HEK293 (cell line): ENCODE measurements around the gene CMTR2.

Experiments used
- CTCF ChIA-PET: fragments of 350-600 bp; formaldehyde crosslinking; extraction: SDS; loops from one replicate; lab custom pipeline; 2021; ENCODE audit warnings: antibody characterized with exemption; lab: Yijun Ruan, JAX
- POLR2A ChIA-PET: fragments of 300-600 bp; formaldehyde crosslinking; extraction: SDS; loops from one replicate; lab custom pipeline; 2020; ENCODE audit warnings: antibody characterized with exemption, inconsistent platforms; lab: Yijun Ruan, JAX
- H3K27ac ChIP-seq: fragments of 200-500 bp; sonication (Bioruptor generic); 2 replicates; pipeline ENCODE4 v1.5.1; 2014; ENCODE audit warnings: low read depth, low read length, control low read depth, inconsistent platforms; ENCODE audit errors: extremely low read depth
- H3K36me3 ChIP-seq, 2 experiments: fragments of 200-500 bp in 1 of 2; sonication (Bioruptor generic) in 1 of 2; 1 replicate in 1 of 2; 2 replicates in 1 of 2; pipeline ENCODE4 v1.5.1; 2014 to 2017; ENCODE audit warnings: inconsistent platforms in 2 of 2, low read length in 2 of 2; ENCODE audit not compliant: control insufficient read depth in 2 of 2, insufficient read depth in 1 of 2
- H3K4me1 ChIP-seq: fragments of 200-500 bp; sonication (Bioruptor generic); 2 replicates; pipeline ENCODE4 v1.5.1; 2014; ENCODE audit warnings: mild to moderate bottlenecking, low read length, inconsistent platforms; ENCODE audit not compliant: control insufficient read depth, insufficient read depth
- H3K4me3 ChIP-seq: 2 replicates; pipeline ENCODE4 v1.5.1; 2011; ENCODE audit warnings: low read depth, mild to moderate bottlenecking, control low read depth, low read length, moderate library complexity
- H3K9me3 ChIP-seq: fragments of 200-500 bp; sonication (Bioruptor generic); 2 replicates; pipeline ENCODE4 v1.5.1; 2014; ENCODE audit warnings: low read depth, low read length, inconsistent platforms; ENCODE audit not compliant: control insufficient read depth, insufficient read depth
- BCL11B ChIP-seq: fragments of 450-650 bp; formaldehyde crosslinking; IDR thresholded peaks from 2 replicates; pipeline ENCODE4 v1.5.1; 2016; ENCODE audit warnings: low read depth, missing biosample characterization, missing genetic modification characterization
- GFI1B ChIP-seq: fragments of 450-650 bp; formaldehyde crosslinking; IDR thresholded peaks from 2 replicates; pipeline ENCODE4 v1.5.1; 2016; ENCODE audit warnings: missing biosample characterization, missing genetic modification characterization
- IKZF3 ChIP-seq: fragments of 450-650 bp; IDR thresholded peaks from 2 replicates; pipeline ENCODE4 v1.5.0; 2018; ENCODE audit warnings: missing biosample characterization, mild to moderate bottlenecking, missing genetic modification characterization, moderate library complexity
- KLF9 ChIP-seq: fragments of 450-650 bp; formaldehyde crosslinking; IDR thresholded peaks from 2 replicates; pipeline ENCODE4 v1.5.1; 2016; ENCODE audit warnings: missing biosample characterization, missing genetic modification characterization, low read depth
- SCRT1 ChIP-seq: fragments of 450-650 bp; formaldehyde crosslinking; IDR thresholded peaks from 2 replicates; pipeline ENCODE4 v1.5.1; 2016; ENCODE audit warnings: missing biosample characterization, missing genetic modification characterization, borderline replicate concordance
- YY1 ChIP-seq: fragments of 450-650 bp; formaldehyde crosslinking; IDR thresholded peaks from 2 replicates; pipeline ENCODE4 v1.5.1; 2018; ENCODE audit warnings: missing biosample characterization, missing genetic modification characterization
- ZBTB17 ChIP-seq: fragments of 450-650 bp; formaldehyde crosslinking; IDR thresholded peaks from 2 replicates; pipeline ENCODE4 v1.5.1; 2016; ENCODE audit warnings: missing biosample characterization, missing genetic modification characterization
- ZFP37 ChIP-seq: fragments of 450-650 bp; formaldehyde crosslinking; IDR thresholded peaks from 2 replicates; pipeline ENCODE4 v1.5.1; 2016; ENCODE audit warnings: missing biosample characterization, missing genetic modification characterization
- ZIC2 ChIP-seq: fragments of 450-650 bp; formaldehyde crosslinking; IDR thresholded peaks from 2 replicates; pipeline ENCODE4 v1.5.1; 2016; ENCODE audit warnings: missing biosample characterization, missing genetic modification characterization
- ZNF146 ChIP-seq: fragments of 450-650 bp; formaldehyde crosslinking; IDR thresholded peaks from 2 replicates; pipeline ENCODE4 v1.5.1; 2016; ENCODE audit warnings: missing biosample characterization, missing genetic modification characterization
- ZNF157 ChIP-seq: fragments of 450-650 bp; formaldehyde crosslinking; IDR thresholded peaks from 2 replicates; pipeline ENCODE4 v1.5.1; 2016; ENCODE audit warnings: missing biosample characterization, missing genetic modification characterization
- ZNF211 ChIP-seq: fragments of 450-650 bp; formaldehyde crosslinking; IDR thresholded peaks from 2 replicates; pipeline ENCODE4 v1.5.1; 2016; ENCODE audit warnings: low read depth, missing biosample characterization, missing genetic modification characterization
- ZNF266 ChIP-seq: fragments of 450-650 bp; formaldehyde crosslinking; IDR thresholded peaks from 2 replicates; pipeline ENCODE4 v1.5.1; 2016; ENCODE audit warnings: missing biosample characterization, missing genetic modification characterization, low read depth
- ZNF354C ChIP-seq: fragments of 450-650 bp; formaldehyde crosslinking; IDR thresholded peaks from 2 replicates; pipeline ENCODE4 v1.5.1; 2016; ENCODE audit warnings: missing biosample characterization, missing genetic modification characterization, low read depth, borderline replicate concordance
- ZNF404 ChIP-seq: fragments of 450-650 bp; formaldehyde crosslinking; IDR thresholded peaks from 2 replicates; pipeline ENCODE4 v1.5.1; 2017; ENCODE audit warnings: missing biosample characterization, missing genetic modification characterization
- ZNF596 ChIP-seq: fragments of 450-650 bp; IDR thresholded peaks from 2 replicates; pipeline ENCODE4 v1.5.0; 2018; ENCODE audit warnings: missing biosample characterization, mild to moderate bottlenecking, missing genetic modification characterization, moderate library complexity
- ZNF600 ChIP-seq: fragments of 450-650 bp; formaldehyde crosslinking; IDR thresholded peaks from 2 replicates; pipeline ENCODE4 v1.5.1; 2016; ENCODE audit warnings: missing biosample characterization, missing genetic modification characterization
- ZNF837 ChIP-seq: fragments of 450-650 bp; formaldehyde crosslinking; IDR thresholded peaks from 2 replicates; pipeline ENCODE4 v1.5.1; 2016; ENCODE audit warnings: missing biosample characterization, missing genetic modification characterization
- ZSCAN16 ChIP-seq: fragments of 450-650 bp; formaldehyde crosslinking; IDR thresholded peaks from 2 replicates; pipeline ENCODE4 v1.5.1; 2016; ENCODE audit warnings: missing biosample characterization, missing genetic modification characterization
- TF ChIP-seq, protein P1 (sequence below): fragments of 450-650 bp; formaldehyde crosslinking; IDR thresholded peaks from 2 replicates; pipeline ENCODE4 v1.5.1; 2016; ENCODE audit warnings: missing biosample characterization, missing genetic modification characterization
- TF ChIP-seq, protein P2 (sequence below): fragments of 450-650 bp; formaldehyde crosslinking; IDR thresholded peaks from 2 replicates; pipeline ENCODE4 v1.5.1; 2016; ENCODE audit warnings: missing biosample characterization, missing genetic modification characterization, borderline replicate concordance

CMTR2 gene

DNA sequence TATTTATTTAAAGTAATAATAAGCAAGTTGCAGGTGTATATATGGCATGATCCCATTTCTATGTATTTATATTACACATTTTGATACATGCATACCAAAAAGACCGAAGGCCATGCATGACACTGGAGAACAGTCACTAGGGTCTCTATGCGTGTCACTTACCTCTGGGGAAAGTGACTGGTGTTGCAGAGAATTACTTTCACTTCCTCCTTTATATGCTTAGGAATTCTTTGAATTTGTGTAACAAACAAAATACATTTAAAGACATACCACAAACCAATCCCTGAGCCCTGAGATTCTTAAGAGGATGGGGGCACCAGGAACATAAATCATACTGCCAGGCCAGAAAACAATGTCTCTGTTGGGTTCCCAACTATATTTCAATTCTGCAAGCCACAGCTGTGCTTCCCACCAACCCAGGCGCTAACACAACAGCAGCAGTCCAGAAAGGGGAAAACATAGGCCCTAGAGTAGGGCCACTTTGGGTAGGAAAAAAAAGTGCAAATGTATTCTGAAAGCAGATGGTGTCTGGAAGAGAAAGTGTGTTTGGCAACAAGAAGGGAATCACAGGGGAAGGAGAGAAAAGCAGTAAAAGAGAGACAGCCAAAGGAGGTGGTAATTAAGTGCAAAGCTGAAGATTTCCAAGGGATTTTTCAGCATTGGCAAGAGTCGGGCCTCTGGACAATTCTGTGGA, 34.2 kb downstream of the CMTR2 start:
- Histone ChIP-seq H3K9me3 (no peaks in the 10 kb centered on the region), H3K36me3 (no peaks in the 10 kb centered on the region), H3K4me3 (no peak overlapping the region), H3K27ac (no peak overlapping the region), H3K4me1 (no peaks in the 10 kb centered on the region)
- TF ChIP-seq GFI1B (tag by site-specific recombination) (no peak), ZNF146 (tag by site-specific recombination) (no peak), ZNF600 (tag by site-specific recombination) (no peak), ZIC2 (no peak), ZNF404 (tag by site-specific recombination) (no peak), IKZF3 (tag by site-specific recombination) (no peak), ZNF266 (tag by site-specific recombination) (no peak), KLF9 (no peak)
- POLR2A ChIA-PET, result no interaction called here
- CTCF ChIA-PET, result no interaction called here

DNA sequence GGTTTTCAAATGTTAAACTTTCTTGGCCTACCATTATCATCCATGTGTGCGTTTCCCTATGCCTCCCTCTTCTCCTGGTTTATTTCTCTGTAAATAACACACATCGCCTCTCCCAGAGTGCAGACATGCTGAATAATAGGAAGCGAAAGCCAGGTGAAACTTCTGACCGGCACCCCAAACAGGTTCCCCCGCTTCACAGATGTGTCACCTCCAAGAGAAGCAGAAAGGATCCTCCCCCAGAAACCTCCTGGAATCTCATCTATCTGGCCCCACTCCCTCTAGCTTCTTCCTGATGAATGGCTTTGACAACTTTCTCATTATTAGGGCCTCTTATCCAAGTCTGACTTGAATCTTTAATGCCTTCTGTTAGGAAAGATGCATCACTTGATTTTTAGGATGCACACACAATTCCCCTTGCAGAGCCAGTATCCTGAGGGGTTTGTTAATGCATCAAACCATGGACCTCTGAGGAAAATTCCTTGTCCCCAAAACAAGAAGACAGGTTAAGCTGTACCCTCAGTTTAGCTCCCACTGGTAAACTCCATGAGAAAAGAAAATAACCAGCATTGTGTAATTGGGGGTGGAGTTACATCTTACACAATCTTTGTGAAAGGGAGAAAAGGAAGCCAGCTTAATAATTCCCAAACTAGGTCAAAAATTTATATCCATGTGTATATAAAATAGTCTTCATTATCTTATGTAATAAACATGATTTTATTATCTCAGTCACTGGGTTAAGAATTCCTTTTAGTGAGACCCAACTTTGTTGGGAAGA, 38.6 kb downstream of the CMTR2 start:
- Histone ChIP-seq H3K27ac (no peak overlapping the region), H3K4me3 (no peak overlapping the region), H3K4me1 (no peaks in the 10 kb centered on the region), H3K36me3 (no peaks in the 10 kb centered on the region), H3K9me3 (no peaks in the 10 kb centered on the region)
- ChIA-PET CTCF (no interaction called here), POLR2A (no interaction called here)
- TF ChIP-seq ZBTB17 (tag by site-specific recombination) (no peak), BCL11B (tag by site-specific recombination) (no peak), YY1 (no peak)

DNA sequence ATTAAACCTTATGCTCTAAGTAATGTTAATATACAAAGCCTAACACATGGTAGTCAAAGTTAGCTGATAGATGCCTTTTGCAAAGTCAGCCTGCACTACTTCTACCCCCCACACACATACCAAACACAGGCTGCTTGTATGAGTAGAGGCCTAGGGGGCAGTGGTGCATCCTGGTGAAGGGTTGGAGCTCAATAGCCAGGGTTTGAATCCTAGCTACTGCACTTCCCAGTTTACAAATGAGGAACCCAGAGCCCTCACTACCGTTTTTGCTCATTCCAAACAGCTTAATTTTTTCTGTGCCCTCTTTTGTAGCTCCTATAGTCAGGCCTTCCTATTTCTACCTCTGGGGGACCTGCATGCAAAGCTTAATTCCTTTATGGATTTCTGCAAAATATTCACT, 39.8 kb downstream of the CMTR2 start:
- no peaks in the 10 kb centered on the region for H3K36me3 ChIP-seq
- no peaks in the 10 kb centered on the region for H3K9me3 ChIP-seq
- H3K4me1 ChIP-seq, result no peaks in the 10 kb centered on the region
- TF ChIP-seq ZNF596 (tag by site-specific recombination) (no peak), ZNF157 (tag by site-specific recombination) (no peak), SCRT1 (tag by site-specific recombination) (no peak), ZNF837 (no peak), ZNF354C (tag by site-specific recombination) (no peak), ZIC2 (no peak), ZNF266 (tag by site-specific recombination) (no peak), ZNF211 (tag by site-specific recombination) (no peak), ZSCAN16 (no peak), ZFP37 (no peak)
- TF ChIP-seq, protein P1, sequence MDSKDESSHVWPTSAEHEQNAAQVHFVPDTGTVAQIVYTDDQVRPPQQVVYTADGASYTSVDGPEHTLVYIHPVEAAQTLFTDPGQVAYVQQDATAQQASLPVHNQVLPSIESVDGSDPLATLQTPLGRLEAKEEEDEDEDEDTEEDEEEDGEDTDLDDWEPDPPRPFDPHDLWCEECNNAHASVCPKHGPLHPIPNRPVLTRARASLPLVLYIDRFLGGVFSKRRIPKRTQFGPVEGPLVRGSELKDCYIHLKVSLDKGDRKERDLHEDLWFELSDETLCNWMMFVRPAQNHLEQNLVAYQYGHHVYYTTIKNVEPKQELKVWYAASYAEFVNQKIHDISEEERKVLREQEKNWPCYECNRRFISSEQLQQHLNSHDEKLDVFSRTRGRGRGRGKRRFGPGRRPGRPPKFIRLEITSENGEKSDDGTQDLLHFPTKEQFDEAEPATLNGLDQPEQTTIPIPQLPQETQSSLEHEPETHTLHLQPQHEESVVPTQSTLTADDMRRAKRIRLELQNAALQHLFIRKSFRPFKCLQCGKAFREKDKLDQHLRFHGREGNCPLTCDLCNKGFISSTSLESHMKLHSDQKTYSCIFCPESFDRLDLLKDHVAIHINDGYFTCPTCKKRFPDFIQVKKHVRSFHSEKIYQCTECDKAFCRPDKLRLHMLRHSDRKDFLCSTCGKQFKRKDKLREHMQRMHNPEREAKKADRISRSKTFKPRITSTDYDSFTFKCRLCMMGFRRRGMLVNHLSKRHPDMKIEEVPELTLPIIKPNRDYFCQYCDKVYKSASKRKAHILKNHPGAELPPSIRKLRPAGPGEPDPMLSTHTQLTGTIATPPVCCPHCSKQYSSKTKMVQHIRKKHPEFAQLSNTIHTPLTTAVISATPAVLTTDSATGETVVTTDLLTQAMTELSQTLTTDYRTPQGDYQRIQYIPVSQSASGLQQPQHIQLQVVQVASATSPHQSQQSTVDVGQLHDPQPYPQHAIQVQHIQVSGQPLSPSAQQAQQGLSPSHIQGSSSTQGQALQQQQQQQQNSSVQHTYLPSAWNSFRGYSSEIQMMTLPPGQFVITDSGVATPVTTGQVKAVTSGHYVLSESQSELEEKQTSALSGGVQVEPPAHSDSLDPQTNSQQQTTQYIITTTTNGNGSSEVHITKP (tag by site-specific recombination), result no peak
- TF ChIP-seq, protein P2, sequence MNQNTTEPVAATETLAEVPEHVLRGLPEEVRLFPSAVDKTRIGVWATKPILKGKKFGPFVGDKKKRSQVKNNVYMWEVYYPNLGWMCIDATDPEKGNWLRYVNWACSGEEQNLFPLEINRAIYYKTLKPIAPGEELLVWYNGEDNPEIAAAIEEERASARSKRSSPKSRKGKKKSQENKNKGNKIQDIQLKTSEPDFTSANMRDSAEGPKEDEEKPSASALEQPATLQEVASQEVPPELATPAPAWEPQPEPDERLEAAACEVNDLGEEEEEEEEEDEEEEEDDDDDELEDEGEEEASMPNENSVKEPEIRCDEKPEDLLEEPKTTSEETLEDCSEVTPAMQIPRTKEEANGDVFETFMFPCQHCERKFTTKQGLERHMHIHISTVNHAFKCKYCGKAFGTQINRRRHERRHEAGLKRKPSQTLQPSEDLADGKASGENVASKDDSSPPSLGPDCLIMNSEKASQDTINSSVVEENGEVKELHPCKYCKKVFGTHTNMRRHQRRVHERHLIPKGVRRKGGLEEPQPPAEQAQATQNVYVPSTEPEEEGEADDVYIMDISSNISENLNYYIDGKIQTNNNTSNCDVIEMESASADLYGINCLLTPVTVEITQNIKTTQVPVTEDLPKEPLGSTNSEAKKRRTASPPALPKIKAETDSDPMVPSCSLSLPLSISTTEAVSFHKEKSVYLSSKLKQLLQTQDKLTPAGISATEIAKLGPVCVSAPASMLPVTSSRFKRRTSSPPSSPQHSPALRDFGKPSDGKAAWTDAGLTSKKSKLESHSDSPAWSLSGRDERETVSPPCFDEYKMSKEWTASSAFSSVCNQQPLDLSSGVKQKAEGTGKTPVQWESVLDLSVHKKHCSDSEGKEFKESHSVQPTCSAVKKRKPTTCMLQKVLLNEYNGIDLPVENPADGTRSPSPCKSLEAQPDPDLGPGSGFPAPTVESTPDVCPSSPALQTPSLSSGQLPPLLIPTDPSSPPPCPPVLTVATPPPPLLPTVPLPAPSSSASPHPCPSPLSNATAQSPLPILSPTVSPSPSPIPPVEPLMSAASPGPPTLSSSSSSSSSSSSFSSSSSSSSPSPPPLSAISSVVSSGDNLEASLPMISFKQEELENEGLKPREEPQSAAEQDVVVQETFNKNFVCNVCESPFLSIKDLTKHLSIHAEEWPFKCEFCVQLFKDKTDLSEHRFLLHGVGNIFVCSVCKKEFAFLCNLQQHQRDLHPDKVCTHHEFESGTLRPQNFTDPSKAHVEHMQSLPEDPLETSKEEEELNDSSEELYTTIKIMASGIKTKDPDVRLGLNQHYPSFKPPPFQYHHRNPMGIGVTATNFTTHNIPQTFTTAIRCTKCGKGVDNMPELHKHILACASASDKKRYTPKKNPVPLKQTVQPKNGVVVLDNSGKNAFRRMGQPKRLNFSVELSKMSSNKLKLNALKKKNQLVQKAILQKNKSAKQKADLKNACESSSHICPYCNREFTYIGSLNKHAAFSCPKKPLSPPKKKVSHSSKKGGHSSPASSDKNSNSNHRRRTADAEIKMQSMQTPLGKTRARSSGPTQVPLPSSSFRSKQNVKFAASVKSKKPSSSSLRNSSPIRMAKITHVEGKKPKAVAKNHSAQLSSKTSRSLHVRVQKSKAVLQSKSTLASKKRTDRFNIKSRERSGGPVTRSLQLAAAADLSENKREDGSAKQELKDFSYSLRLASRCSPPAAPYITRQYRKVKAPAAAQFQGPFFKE, result no peak
- no peak overlapping the region for H3K4me3 ChIP-seq
- H3K27ac ChIP-seq, result no peak overlapping the region
- ChIA-PET POLR2A (no interaction called here), CTCF (no interaction called here)
